Measurements from ENCODE around the gene TK2.

Gene TK2

GRCh38 chr16:66561381-66562080 lies 11.6 kb upstream of the TK2 start:
- Histone ChIP-seq H3K36me3 (ENCODE audit: control insufficient read depth, insufficient read depth, low read length) (no peaks in the 10 kb centered on the region; the same call in none of the 2 replicates), H3K27me3 (replicated peaks; ENCODE audit: control insufficient read depth, insufficient read depth, low read length) (no peaks in the 10 kb centered on the region), H3K4me3 (replicated peaks; ENCODE audit: low read depth, low read length) (no peak overlapping the region)
- TF ChIP-seq CTCF (IDR thresholded peaks at IDR 0.05; ENCODE audit: insufficient read depth, low read length, poor library complexity, severe bottlenecking) = no peak
- no peak for DNase-seq (ENCODE audit: extremely low read depth, insufficient read length)

- no peak for TF ChIP-seq CTCF (IDR thresholded peaks at IDR 0.05; ENCODE audit: insufficient read depth, low read length, poor library complexity, severe bottlenecking)
- Histone ChIP-seq H3K36me3 (ENCODE audit: control insufficient read depth, insufficient read depth, low read length) (no peaks in the 10 kb centered on the region; the same call in none of the 2 replicates), H3K27me3 (replicated peaks; ENCODE audit: control insufficient read depth, insufficient read depth, low read length) (no peaks in the 10 kb centered on the region), H3K4me3 (replicated peaks; ENCODE audit: low read depth, low read length) (no peak overlapping the region)
- no peak for DNase-seq (ENCODE audit: extremely low read depth, insufficient read length)
Observed at GRCh38 chr16:66560107-66560506, 10.2 kb upstream of the TK2 start.

GRCh38 chr16:66554495-66554894 lies 4.6 kb upstream of the TK2 start:
- H3K4me3 ChIP-seq (replicated peaks; ENCODE audit: low read depth, low read length) = no peak overlapping the region
- no peaks in the 10 kb centered on the region for H3K27me3 ChIP-seq (replicated peaks; ENCODE audit: control insufficient read depth, insufficient read depth, low read length)
- no peaks in the 10 kb centered on the region; the same call in none of the 2 replicates for H3K36me3 ChIP-seq (ENCODE audit: control insufficient read depth, insufficient read depth, low read length)
- no peak for DNase-seq (ENCODE audit: extremely low read depth, insufficient read length)
- TF ChIP-seq CTCF (IDR thresholded peaks at IDR 0.05; ENCODE audit: insufficient read depth, low read length, poor library complexity, severe bottlenecking) = no peak

- H3K4me3 ChIP-seq (replicated peaks; ENCODE audit: low read depth, low read length) = no peak overlapping the region
- no peak for DNase-seq (ENCODE audit: extremely low read depth, insufficient read length)
- TF ChIP-seq CTCF (IDR thresholded peaks at IDR 0.05; ENCODE audit: insufficient read depth, low read length, poor library complexity, severe bottlenecking) = no peak
- no peaks in the 10 kb centered on the region; the same call in none of the 2 replicates for H3K36me3 ChIP-seq (ENCODE audit: control insufficient read depth, insufficient read depth, low read length)
- no peaks in the 10 kb centered on the region for H3K27me3 ChIP-seq (replicated peaks; ENCODE audit: control insufficient read depth, insufficient read depth, low read length)
Observed at GRCh38 chr16:66554021-66554420, 4.1 kb upstream of the TK2 start.

GRCh38 chr16:66553223-66553622 lies 3.3 kb upstream of the TK2 start:
- TF ChIP-seq CTCF (IDR thresholded peaks at IDR 0.05; ENCODE audit: insufficient read depth, low read length, poor library complexity, severe bottlenecking) = no peak
- no peak for DNase-seq (ENCODE audit: extremely low read depth, insufficient read length)
- Histone ChIP-seq H3K27me3 (replicated peaks; ENCODE audit: control insufficient read depth, insufficient read depth, low read length) (no peaks in the 10 kb centered on the region), H3K36me3 (ENCODE audit: control insufficient read depth, insufficient read depth, low read length) (no peaks in the 10 kb centered on the region), H3K4me3 (replicated peaks; ENCODE audit: low read depth, low read length) (peak overlapping the region; percentile 66)

All from GM06990 (cell line).